Parathyroid adenoma (tissue), 2 donors: Measurements from ENCODE around the gene LIPG.

Experiments used
- H2AFZ ChIP-seq: fragments of 300-600 bp; sonication (generic); one replicate; pipeline ENCODE4 v1.7.0; 2017; ENCODE audit warnings: antibody characterized with exemption, mild to moderate bottlenecking
- H3K27ac ChIP-seq: fragments of 300-600 bp; sonication (generic); one replicate; pipeline ENCODE4 v1.7.0; 2017
- H3K27me3 ChIP-seq: fragments of 300-600 bp; sonication (generic); one replicate; pipeline ENCODE4 v1.7.0; 2017; ENCODE audit warnings: low read length; ENCODE audit not compliant: control insufficient read depth, insufficient read depth
- H3K36me3 ChIP-seq: fragments of 300-600 bp; sonication (generic); one replicate; pipeline ENCODE4 v1.7.0; 2017; ENCODE audit warnings: low read length; ENCODE audit not compliant: control insufficient read depth, insufficient read depth
- H3K4me1 ChIP-seq: fragments of 300-600 bp; sonication (generic); one replicate; pipeline ENCODE4 v1.7.0; 2017; ENCODE audit warnings: control low read depth
- H3K4me2 ChIP-seq: fragments of 300-600 bp; sonication (generic); one replicate; pipeline ENCODE4 v1.7.0; 2017; ENCODE audit warnings: low read length
- H3K4me3 ChIP-seq: fragments of 300-600 bp; sonication (generic); one replicate; pipeline ENCODE4 v1.7.0; 2017; ENCODE audit warnings: low read depth, low read length
- H3K79me2 ChIP-seq: fragments of 300-600 bp; sonication (generic); one replicate; pipeline ENCODE4 v1.7.0; 2017; ENCODE audit warnings: control low read depth
- H3K9ac ChIP-seq: fragments of 300-600 bp; sonication (generic); one replicate; pipeline ENCODE4 v1.7.0; 2017; ENCODE audit warnings: mild to moderate bottlenecking
- H3K9me3 ChIP-seq: fragments of 300-600 bp; sonication (generic); one replicate; pipeline ENCODE4 v1.7.0; 2017; ENCODE audit warnings: low read length; ENCODE audit not compliant: control insufficient read depth
- TF ChIP-seq, protein P1 (sequence below): fragments of 300-600 bp; sonication (generic); IDR thresholded peaks from one replicate; pipeline ENCODE4 v1.7.0; 2017; ENCODE audit warnings: antibody characterized with exemption, mild to moderate bottlenecking
- donor health status: primary hyperparathyroidism.

LIPG gene

DNA sequence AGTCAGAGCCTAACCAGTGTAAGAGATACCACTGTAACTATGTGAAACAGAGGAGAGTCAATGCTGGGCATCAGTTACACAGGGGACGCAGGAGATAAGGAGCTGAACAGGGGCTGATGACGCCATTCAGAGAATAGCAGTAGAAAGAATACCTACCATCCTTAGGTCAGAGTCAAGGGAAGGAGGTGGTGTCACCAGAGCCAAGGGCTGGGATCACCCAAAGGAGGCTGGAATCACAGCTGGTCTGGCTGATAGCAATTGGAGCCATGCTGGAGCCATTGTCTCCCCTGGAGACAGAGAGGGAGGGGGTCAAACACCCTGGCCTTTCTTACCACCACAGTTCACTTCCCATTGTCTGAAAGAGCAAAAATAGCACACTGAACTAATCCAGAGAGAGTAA is 37.5 kb upstream of the LIPG start:
- TF ChIP-seq, protein P1, sequence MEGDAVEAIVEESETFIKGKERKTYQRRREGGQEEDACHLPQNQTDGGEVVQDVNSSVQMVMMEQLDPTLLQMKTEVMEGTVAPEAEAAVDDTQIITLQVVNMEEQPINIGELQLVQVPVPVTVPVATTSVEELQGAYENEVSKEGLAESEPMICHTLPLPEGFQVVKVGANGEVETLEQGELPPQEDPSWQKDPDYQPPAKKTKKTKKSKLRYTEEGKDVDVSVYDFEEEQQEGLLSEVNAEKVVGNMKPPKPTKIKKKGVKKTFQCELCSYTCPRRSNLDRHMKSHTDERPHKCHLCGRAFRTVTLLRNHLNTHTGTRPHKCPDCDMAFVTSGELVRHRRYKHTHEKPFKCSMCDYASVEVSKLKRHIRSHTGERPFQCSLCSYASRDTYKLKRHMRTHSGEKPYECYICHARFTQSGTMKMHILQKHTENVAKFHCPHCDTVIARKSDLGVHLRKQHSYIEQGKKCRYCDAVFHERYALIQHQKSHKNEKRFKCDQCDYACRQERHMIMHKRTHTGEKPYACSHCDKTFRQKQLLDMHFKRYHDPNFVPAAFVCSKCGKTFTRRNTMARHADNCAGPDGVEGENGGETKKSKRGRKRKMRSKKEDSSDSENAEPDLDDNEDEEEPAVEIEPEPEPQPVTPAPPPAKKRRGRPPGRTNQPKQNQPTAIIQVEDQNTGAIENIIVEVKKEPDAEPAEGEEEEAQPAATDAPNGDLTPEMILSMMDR: no peak
- H2AFZ ChIP-seq: no peak overlapping the region
- H3K79me2 ChIP-seq: no peaks in the 10 kb centered on the region
- H3K4me2 ChIP-seq: no peak overlapping the region
- H3K27me3 ChIP-seq: no peaks in the 10 kb centered on the region
- no peak overlapping the region for H3K9ac ChIP-seq
- no peak overlapping the region for H3K27ac ChIP-seq
- no peak overlapping the region for H3K4me3 ChIP-seq
- H3K9me3 ChIP-seq: no peaks in the 10 kb centered on the region
- H3K4me1 ChIP-seq: no peaks in the 10 kb centered on the region
- no peaks in the 10 kb centered on the region for H3K36me3 ChIP-seq

GRCh38 chr18:49524951-49525350 is 36.9 kb upstream of the LIPG start:
- H2AFZ ChIP-seq: no peak overlapping the region
- no peaks in the 10 kb centered on the region for H3K27me3 ChIP-seq
- H3K27ac ChIP-seq: no peak overlapping the region
- H3K36me3 ChIP-seq: no peaks in the 10 kb centered on the region
- TF ChIP-seq, protein P1: no peak
- H3K4me3 ChIP-seq: no peak overlapping the region
- no peak overlapping the region for H3K9ac ChIP-seq
- no peak overlapping the region for H3K4me2 ChIP-seq
- H3K79me2 ChIP-seq: no peaks in the 10 kb centered on the region
- H3K4me1 ChIP-seq: no peaks in the 10 kb centered on the region
- H3K9me3 ChIP-seq: no peaks in the 10 kb centered on the region

DNA sequence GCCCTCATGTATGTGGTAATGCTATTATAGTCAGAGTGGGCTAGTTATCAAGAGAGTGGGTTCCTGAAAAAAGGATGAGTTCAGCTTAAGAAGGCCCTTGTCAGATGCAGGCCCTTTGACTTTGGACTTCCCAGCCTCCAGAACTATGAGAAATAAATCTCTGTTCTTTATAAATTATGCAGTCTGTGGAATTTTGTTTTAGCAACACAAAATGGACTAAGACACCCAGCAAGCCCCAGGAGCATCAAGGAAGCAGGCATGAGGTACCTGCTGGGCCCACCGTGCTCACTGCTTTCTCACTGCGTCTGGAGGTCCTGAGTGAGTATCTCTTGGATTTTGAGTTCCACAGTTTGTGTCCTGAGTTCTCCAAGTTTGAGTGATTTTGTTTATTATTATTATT is 35.9 kb upstream of the LIPG start:
- Histone ChIP-seq H3K79me2 (no peaks in the 10 kb centered on the region), H3K4me1 (no peaks in the 10 kb centered on the region), H3K27ac (no peak overlapping the region), H3K9me3 (no peaks in the 10 kb centered on the region), H3K27me3 (no peaks in the 10 kb centered on the region), H2AFZ (no peak overlapping the region), H3K36me3 (no peaks in the 10 kb centered on the region), H3K4me3 (no peak overlapping the region), H3K4me2 (no peak overlapping the region), H3K9ac (no peak overlapping the region)
- TF ChIP-seq, protein P1: no peak

GRCh38 chr18:49527631-49528327 is 34.1 kb upstream of the LIPG start:
- Histone ChIP-seq H2AFZ (no peak overlapping the region), H3K4me3 (no peak overlapping the region), H3K4me2 (no peak overlapping the region), H3K9ac (no peak overlapping the region), H3K36me3 (no peaks in the 10 kb centered on the region), H3K4me1 (no peaks in the 10 kb centered on the region), H3K9me3 (no peaks in the 10 kb centered on the region), H3K79me2 (no peaks in the 10 kb centered on the region), H3K27ac (no peak overlapping the region), H3K27me3 (no peaks in the 10 kb centered on the region)
- TF ChIP-seq, protein P1: no peak

- Histone ChIP-seq H3K27ac (no peak overlapping the region), H3K9ac (no peak overlapping the region), H3K4me3 (no peak overlapping the region), H2AFZ (no peak overlapping the region), H3K9me3 (no peaks in the 10 kb centered on the region), H3K4me2 (no peak overlapping the region), H3K27me3 (no peaks in the 10 kb centered on the region), H3K36me3 (no peaks in the 10 kb centered on the region), H3K79me2 (no peaks in the 10 kb centered on the region), H3K4me1 (no peaks in the 10 kb centered on the region)
- TF ChIP-seq, protein P1: no peak
These were observed 32.3 kb upstream of the LIPG start for GRCh38 chr18:49529596-49529995.
